Aorta (tissue), 5 donors: ENCODE data around the gene SLC9B2. TPM values are rescaled to one million over a fixed set of nuclear protein-coding genes. Genes with fewer than 3 reads are reported as not detected.

Source experiments
- ATAC-seq: fragments of 200-7000 bp; cut with Tn5 transposase; one replicate; pipeline ENCODE4 v1.9.1; 2022; ENCODE audit warnings: moderate library complexity; ENCODE audit not compliant: low FRiP score
- DNase-seq, 2 donors: peaks; one replicate each; pipeline ENCODE4 v3.0.0-alpha.2; 2020
- H3K27ac ChIP-seq, 2 donors: one replicate each; pipeline ENCODE4 v1.5.1; 2013; ENCODE audit warnings: low read length in 2 of 2, mild to moderate bottlenecking in 2 of 2, moderate library complexity in 2 of 2, control low read depth in 1 of 2, inconsistent platforms in 1 of 2, low read depth in 1 of 2
- H3K27me3 ChIP-seq, 2 donors: one replicate each; pipeline ENCODE4 v1.6.1; 2013; ENCODE audit warnings: control low read depth in 1 of 2, low read length in 1 of 2, mild to moderate bottlenecking in 1 of 2, moderate library complexity in 1 of 2; ENCODE audit not compliant: insufficient read depth in 2 of 2, control insufficient read depth in 1 of 2
- H3K36me3 ChIP-seq, 2 donors: one replicate each; pipeline ENCODE4 v1.6.1; 2013; ENCODE audit warnings: control low read depth in 1 of 2, low read length in 1 of 2, mild to moderate bottlenecking in 1 of 2; ENCODE audit not compliant: insufficient read depth in 2 of 2, control insufficient read depth in 1 of 2
- H3K4me1 ChIP-seq, 2 donors: one replicate each; pipeline ENCODE4 v1.6.1; 2013; ENCODE audit warnings: low read length in 2 of 2, control low read depth in 1 of 2, mild to moderate bottlenecking in 1 of 2, moderate library complexity in 1 of 2; ENCODE audit not compliant: insufficient read depth in 2 of 2, control insufficient read depth in 1 of 2
- H3K4me3 ChIP-seq, 2 donors: one replicate each; pipeline ENCODE4 v1.5.1; 2013; ENCODE audit warnings: low read length in 2 of 2, control low read depth in 1 of 2, mild to moderate bottlenecking in 1 of 2
- H3K9me3 ChIP-seq: one replicate; pipeline ENCODE4 v1.6.1; 2013; ENCODE audit warnings: mild to moderate bottlenecking, low read length; ENCODE audit not compliant: control insufficient read depth
- WGBS, 2 donors: extraction: QIAGEN DNeasy Blood & Tissue Kit; methylation state at CpG; one replicate each; pipeline ENCODE4 v1.1.7; 2013; 5-methylcytosine and 5-hydroxymethylcytosine counted together
- intact Hi-C, 2 donors: fragments of 100-400 bp; cut with DNase I; formaldehyde crosslinking; loops; one replicate each; pipeline versions ENCODE4 v1.14.2 to v1.15.0; 2022
- polyA plus RNA-seq, 2 donors: library from polyadenylated mRNA; stranded (reverse); fragments of 200-250 nt; gene quantifications; one replicate each; pipeline ENCODE4 v1.2.3, GENCODE V29; 2013
- total RNA-seq, 2 donors: library from RNA; stranded (reverse); fragmentation: NEBNext Ultra II Directional; extraction: Animal tissue kit (Norgen Biotek cat#: 25700); gene quantifications; one replicate each; pipeline ENCODE4 v1.2.1, GENCODE V29; 2021
- donor health status: healthy with polysubstance abuse.
- donor health status: Bipolar disorder and iron deficiency.
- donor health status: DM: no; HTN: no; CAD: no.
- donor health status: DM: no; HTN: no; CAD: no.
- donor health status: DM: yes; HTN: yes; CAD: no.

Gene SLC9B2
- total and polyA plus RNA-seq, 4 donors = 6.1 to 25.2 (median 12.4) TPM

DNA sequence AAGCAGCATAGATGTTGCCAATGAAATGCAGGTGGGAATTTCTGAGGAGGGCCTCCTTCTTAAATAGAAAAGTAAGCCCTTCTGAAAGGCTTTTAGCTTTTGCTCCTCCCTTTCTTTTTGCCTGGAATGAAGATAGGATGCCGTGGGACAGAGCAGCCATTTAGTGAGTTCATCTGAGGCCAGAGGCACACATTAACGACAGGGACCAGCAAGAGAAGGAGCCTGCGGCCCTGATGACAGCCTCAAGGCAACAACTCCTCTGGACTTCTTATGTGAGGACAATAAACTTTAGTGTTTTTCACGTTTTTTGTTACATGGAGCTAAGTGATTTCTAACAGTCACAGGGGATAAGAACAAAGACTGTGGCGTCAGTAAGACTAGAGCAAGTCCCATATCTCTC lies 24.1 kb upstream of the SLC9B2 start:
- no peaks in the 10 kb centered on the region for H3K9me3 ChIP-seq
- intact Hi-C loops = loop anchor here (2.0 to 10.0 kb wide), 3 partner anchors 52 to 656 kb away; no protein-coding TSS in a partner anchor
- no peak for ATAC-seq
- peaks cover 0 to 4% of the 10 kb centered on the region in 2 donors for H3K4me1 ChIP-seq
- H3K27me3 ChIP-seq = no peaks in the 10 kb centered on the region
- H3K36me3 ChIP-seq = no peaks in the 10 kb centered on the region
- no peak overlapping the region for H3K4me3 ChIP-seq
- no peak for DNase-seq
- WGBS, 2 donors = 60 to 66% methylated on average over 5 of the region's 5 CpGs
- no peak overlapping the region for H3K27ac ChIP-seq

DNA sequence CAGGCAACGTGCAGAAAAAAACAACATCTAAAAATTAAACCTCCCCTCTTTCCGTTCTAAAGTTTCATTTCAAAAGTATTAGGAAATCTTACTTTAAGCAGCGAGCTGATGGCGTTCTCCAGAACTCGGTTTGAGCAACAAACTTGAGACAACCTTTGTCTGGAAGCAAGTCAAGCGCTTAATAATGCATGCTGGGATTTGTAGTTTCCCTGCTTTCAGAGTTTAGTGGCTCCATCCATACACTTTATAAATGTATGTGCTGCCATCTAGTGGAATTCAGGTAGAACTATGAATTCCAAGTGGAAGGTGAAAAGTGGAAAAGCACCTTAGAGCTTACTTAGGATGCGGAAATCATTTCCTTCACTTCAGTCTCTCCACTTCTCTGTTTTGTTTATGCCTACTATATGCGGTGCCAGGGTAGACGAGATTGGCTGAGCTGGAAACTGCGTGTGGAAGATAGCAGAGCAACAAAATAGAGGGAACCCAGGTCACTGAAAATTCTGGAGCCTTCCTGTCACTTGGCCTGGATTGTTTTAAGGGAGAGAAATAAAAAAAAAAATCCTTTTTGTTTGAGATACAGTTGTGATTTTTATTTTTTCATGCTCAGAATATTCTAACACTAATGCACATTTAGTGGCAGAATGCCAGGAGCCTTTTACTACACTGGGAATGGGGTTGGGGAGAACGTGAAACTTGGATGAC lies 23.3 kb upstream of the SLC9B2 start, which contains the start of gene BDH2:
Gene BDH2, minus strand, starts transcription at position 144 of the 702 bp plus-strand sequence. CDS start 3,580 bp downstream, outside the sequence.
- intact Hi-C loops = loop anchor here (2.0 to 10.0 kb wide), 6 partner anchors 51 to 755 kb away; partner anchors contain the start of genes SLC39A8 (in 1 of the 2) and UBE2D3 (in 1 of the 2)
- 6% methylated on average over 11 of the region's 11 CpGs for WGBS, 2 donors

DNA sequence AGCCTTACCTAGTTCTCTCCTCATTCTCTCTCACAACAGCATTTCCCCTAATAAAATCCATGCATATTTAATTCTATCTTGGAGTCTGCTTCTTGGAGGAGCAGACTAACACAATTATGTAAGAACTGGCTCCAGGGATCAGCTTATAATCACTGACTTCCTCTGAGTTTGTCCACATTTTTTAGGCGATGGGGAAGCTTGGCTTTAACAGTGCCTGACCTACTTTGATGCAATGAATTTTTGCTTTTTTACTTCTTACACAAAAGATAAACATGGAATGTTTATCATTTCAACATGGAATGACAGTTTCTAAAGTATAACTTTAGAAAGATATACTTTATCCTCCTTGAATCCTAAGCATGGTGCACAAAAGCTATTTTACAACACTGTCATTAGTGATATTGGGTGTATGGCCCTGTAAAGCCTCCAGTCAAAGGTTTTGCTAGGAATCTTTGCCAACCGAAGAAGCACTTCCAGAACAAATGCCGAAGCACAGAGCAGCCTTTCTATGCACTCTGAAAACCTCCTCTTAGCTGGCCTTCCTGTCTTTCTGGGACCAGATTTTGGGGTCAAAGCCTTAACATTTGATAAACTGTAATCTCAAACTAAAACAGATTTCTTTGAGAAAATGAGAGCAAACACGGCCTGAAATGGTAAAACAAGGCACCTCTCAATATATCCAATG lies 22.3 kb upstream of the SLC9B2 start:
- ATAC-seq = peak; percentile 49
- intact Hi-C loops = loop anchor here in 1 of 2 donors (5.0 to 10.0 kb wide), 4 partner anchors 52 to 754 kb away; partner anchors contain the start of genes SLC39A8 and UBE2D3

More for the DNA sequence above, 23.3 kb upstream of the SLC9B2 start, which contains the start of gene BDH2:
- DNase-seq (no peak), ATAC-seq (peak; percentile 96)
- no peaks in the 10 kb centered on the region for H3K9me3 ChIP-seq
- H3K36me3 ChIP-seq = no peaks in the 10 kb centered on the region
- H3K4me1 ChIP-seq = peaks cover 0 to 4% of the 10 kb centered on the region in 2 donors
- H3K27ac ChIP-seq = peak within 1 kb of the TSS; percentile 48 to 79
- peak within 1 kb of the TSS; percentile 89 to 96 for H3K4me3 ChIP-seq
- H3K27me3 ChIP-seq = no peaks in the 10 kb centered on the region

DNA sequence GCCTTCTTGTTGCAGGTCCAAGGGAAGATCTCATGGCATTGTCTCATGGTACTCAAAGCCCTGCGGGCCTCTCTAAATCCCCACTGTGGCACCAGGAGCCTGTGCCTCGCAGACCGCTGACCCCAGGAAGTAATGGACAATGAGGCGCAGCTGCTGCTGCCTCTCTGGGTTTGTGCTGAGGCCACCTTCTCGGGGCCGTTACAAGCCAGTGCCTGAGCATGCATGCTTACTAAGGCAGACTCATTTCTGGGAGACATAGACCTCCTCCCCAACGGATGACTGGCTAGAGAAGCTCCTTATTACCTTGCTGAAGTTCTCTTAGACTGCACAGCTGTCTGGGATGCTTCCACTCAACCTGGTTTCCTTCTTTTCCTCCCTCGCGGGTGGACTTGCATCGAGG lies 21.8 kb upstream of the SLC9B2 start:
- Histone ChIP-seq H3K4me3 (peak overlapping the region in 1 of 2 donors; percentile 89), H3K27me3 (no peaks in the 10 kb centered on the region), H3K4me1 (peaks cover 0 to 4% of the 10 kb centered on the region in 2 donors), H3K27ac (peak overlapping the region in 1 of 2 donors; percentile 2), H3K36me3 (no peaks in the 10 kb centered on the region), H3K9me3 (no peaks in the 10 kb centered on the region)
- peak; percentile 6 for ATAC-seq
- DNase-seq = no peak
- intact Hi-C loops = loop anchor here in 1 of 2 donors (5.0 to 10.0 kb wide), 4 partner anchors 51 to 754 kb away; partner anchors contain the start of genes SLC39A8 and UBE2D3
- 55 to 57% methylated on average over 10 of the region's 10 CpGs for whole genome bisulfite sequencing, 2 donors

More for the DNA sequence above, 22.3 kb upstream of the SLC9B2 start:
- Histone ChIP-seq H3K4me3 (peak overlapping the region; percentile 89 to 96), H3K27ac (peak overlapping the region; percentile 48 to 79), H3K27me3 (no peaks in the 10 kb centered on the region), H3K9me3 (no peaks in the 10 kb centered on the region), H3K36me3 (no peaks in the 10 kb centered on the region), H3K4me1 (peaks cover 0 to 4% of the 10 kb centered on the region in 2 donors)
- DNase-seq = no peak
- WGBS, 2 donors = 2 to 3% methylated on average over 4 of the region's 4 CpGs

DNA sequence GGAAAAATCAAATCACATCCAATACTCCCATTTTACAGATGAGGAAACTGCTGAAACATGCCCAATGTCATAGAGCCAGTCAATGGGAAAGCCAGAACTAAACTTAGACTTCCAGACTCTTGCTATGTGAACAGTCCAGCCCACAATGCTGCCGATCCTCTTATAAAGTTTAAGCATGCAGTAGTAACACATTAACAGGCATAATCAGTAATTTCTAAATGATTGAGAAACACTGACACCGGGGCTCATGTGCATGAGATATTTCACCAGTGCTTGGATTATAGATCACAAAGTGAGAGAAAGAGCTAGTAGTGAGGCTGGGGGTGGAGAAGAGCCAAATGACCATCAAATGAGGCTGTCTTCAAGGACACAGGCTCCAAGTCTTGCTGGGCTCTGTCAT lies 20.6 kb upstream of the SLC9B2 start:
- no peaks in the 10 kb centered on the region for H3K36me3 ChIP-seq
- intact Hi-C loops = loop anchor here in 1 of 2 donors (5.0 to 10.0 kb wide), 4 partner anchors 50 to 752 kb away; partner anchors contain the start of genes SLC39A8 and UBE2D3
- no peaks in the 10 kb centered on the region for H3K9me3 ChIP-seq
- H3K27ac ChIP-seq = no peak overlapping the region
- peaks cover 0 to 4% of the 10 kb centered on the region in 2 donors for H3K4me1 ChIP-seq
- 90 to 91% methylated on average over 2 of the region's 2 CpGs for WGBS, 2 donors
- H3K27me3 ChIP-seq = no peaks in the 10 kb centered on the region
- DNase-seq (no peak), ATAC-seq (no peak)
- no peak overlapping the region for H3K4me3 ChIP-seq

DNA sequence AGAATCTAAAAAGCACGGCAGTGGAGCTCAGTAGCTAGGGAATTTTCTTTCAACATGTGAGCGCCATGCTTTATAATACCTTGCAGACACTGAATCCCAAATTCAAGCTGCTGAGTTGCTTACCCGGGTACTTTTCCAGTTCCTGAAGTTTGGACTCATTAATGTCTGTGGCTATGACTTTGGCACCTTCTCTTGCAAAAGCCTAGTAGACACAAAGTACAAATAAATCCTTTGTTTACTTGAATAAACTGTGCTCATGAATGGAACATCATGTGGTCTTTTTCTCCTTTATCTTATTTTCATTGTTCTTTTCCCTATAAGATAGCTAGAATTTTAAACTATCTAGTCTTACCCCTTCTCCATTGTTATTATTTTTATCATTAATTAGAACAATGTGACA lies 18.5 kb upstream of the SLC9B2 start:
- peaks cover 0 to 3% of the 10 kb centered on the region in 2 donors for H3K36me3 ChIP-seq
- ATAC-seq = no peak
- H3K27ac ChIP-seq = no peak overlapping the region
- peaks cover 0 to 4% of the 10 kb centered on the region in 2 donors for H3K4me1 ChIP-seq
- intact Hi-C loops = loop anchor here in 1 of 2 donors (5.0 to 10.0 kb wide), 4 partner anchors 48 to 750 kb away; partner anchors contain the start of genes SLC39A8 and UBE2D3
- 85 to 86% methylated on average over 3 of the region's 3 CpGs for WGBS, 2 donors
- H3K27me3 ChIP-seq = no peaks in the 10 kb centered on the region
- H3K4me3 ChIP-seq = no peak overlapping the region
- H3K9me3 ChIP-seq = no peaks in the 10 kb centered on the region
- no peak for DNase-seq

DNA sequence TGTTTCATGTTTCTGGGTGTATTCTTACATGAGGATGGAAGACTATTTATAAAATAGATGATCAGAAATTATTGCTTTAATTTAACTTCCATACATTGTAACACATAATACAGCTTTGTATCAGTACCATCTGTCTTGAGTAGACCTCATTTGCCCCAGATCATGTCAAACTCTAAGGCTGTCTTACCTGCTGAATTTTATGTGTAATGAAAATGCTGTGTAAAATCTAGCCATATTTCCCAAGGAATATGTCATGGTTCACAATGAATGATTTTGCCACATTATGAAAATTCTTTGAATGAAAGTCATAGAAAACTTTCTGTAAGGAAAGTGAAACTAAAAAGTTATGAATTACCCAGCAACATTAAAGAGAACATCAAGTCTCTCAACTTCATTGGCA lies 15.7 kb upstream of the SLC9B2 start:
- Histone ChIP-seq H3K9me3 (no peaks in the 10 kb centered on the region), H3K4me3 (no peak overlapping the region), H3K27ac (no peak overlapping the region), H3K27me3 (no peaks in the 10 kb centered on the region), H3K36me3 (peaks cover 5 to 8% of the 10 kb centered on the region in 2 donors), H3K4me1 (peaks cover 0 to 4% of the 10 kb centered on the region in 2 donors)
- intact Hi-C loops = loop anchor here in 1 of 2 donors (10.0 kb wide), 3 partner anchors 267 to 747 kb away; partner anchors contain the start of genes SLC39A8 and UBE2D3
- ATAC-seq (no peak), DNase-seq (no peak)

DNA sequence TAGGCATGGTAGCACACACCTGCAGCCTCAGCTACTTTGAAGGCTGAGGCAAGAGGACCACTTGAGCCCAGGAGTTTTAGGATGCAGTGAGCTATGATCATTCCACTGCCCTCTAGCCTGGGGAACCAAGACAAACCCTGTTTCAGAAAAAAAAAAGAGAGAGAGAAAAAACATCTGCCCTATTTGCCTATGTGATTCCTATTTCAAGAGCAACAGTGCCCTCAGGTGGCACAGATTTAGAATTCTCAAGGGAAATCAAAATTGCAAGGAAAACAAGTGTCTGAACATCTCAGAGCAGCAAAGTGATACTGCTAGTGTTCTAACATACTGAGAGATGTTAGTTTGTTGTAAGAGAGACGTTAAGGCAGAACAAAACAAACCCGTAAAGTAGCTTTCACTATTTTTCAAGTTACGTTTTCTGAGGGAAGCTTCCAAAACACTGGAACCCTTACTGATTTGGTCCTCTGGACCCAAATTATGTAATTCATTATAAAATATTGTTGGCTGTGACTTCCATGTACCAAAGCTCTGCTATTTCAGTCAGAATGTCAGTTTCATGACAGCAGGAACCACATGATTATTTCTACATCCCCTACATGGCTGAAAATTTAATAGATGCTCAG lies 15.2 kb upstream of the SLC9B2 start:
- ATAC-seq (peak; percentile 31), DNase-seq (no peak)

More for the DNA sequence above, 15.2 kb upstream of the SLC9B2 start:
- Histone ChIP-seq H3K27me3 (no peaks in the 10 kb centered on the region), H3K9me3 (no peaks in the 10 kb centered on the region), H3K27ac (no peak overlapping the region), H3K36me3 (peaks cover 6 to 8% of the 10 kb centered on the region in 2 donors), H3K4me1 (peaks cover 0 to 4% of the 10 kb centered on the region in 2 donors), H3K4me3 (no peak overlapping the region)
- 31 to 48% methylated on average over 3 of the region's 3 CpGs for WGBS, 2 donors
- intact Hi-C loops = loop anchor here in 1 of 2 donors (10.0 kb wide), 3 partner anchors 267 to 747 kb away; partner anchors contain the start of genes SLC39A8 and UBE2D3
